GM18861 (cell line): ENCODE measurements around the gene FEN1.

Experiments used
- ATAC-seq: cut with Tn5 transposase; IDR thresholded peaks from one replicate; pipeline ENCODE4 v1.9.1; 2021; ENCODE audit not compliant: unreplicated experiment

The FEN1 gene

GRCh38 chr11:61774411-61774810 is 18.3 kb upstream of the FEN1 start:
- no peak for ATAC-seq

- ATAC-seq, result no peak
Observed at GRCh38 chr11:61775106-61775505, 17.6 kb upstream of the FEN1 start.

GRCh38 chr11:61775606-61776554 is 16.8 kb upstream of the FEN1 start:
- no peak for ATAC-seq

- no peak for ATAC-seq
Observed at GRCh38 chr11:61776561-61777075, 16.1 kb upstream of the FEN1 start.

GRCh38 chr11:61777234-61778090 is 15.2 kb upstream of the FEN1 start:
- no peak for ATAC-seq

GRCh38 chr11:61778357-61778886 is 14.3 kb upstream of the FEN1 start:
- ATAC-seq, result no peak

GRCh38 chr11:61778920-61779650 is 13.6 kb upstream of the FEN1 start:
- ATAC-seq, result no peak

GRCh38 chr11:61779666-61780525 is 12.8 kb upstream of the FEN1 start:
- no peak for ATAC-seq

- ATAC-seq, result no peak
Observed at GRCh38 chr11:61780581-61781162, 12.0 kb upstream of the FEN1 start.

GRCh38 chr11:61781585-61781984 is 11.1 kb upstream of the FEN1 start:
- ATAC-seq, result no peak

- no peak for ATAC-seq
Observed at GRCh38 chr11:61782299-61782698, 10.4 kb upstream of the FEN1 start.

- ATAC-seq, result no peak
Observed at GRCh38 chr11:61782841-61783240, 9.9 kb upstream of the FEN1 start.

- ATAC-seq, result no peak
Observed at GRCh38 chr11:61783717-61784505, 8.8 kb upstream of the FEN1 start.

- ATAC-seq, result no peak
Observed at GRCh38 chr11:61784506-61784805, 8.3 kb upstream of the FEN1 start.

GRCh38 chr11:61785837-61786402 is 6.8 kb upstream of the FEN1 start:
- no peak for ATAC-seq

- ATAC-seq, result no peak
Observed at GRCh38 chr11:61787928-61788491, 4.7 kb upstream of the FEN1 start.

- ATAC-seq, result peak; percentile 21
Observed at GRCh38 chr11:61791737-61792309, 888 bp upstream of the FEN1 start.
